SH-SY5Y (cell line): ENCODE data around the gene NEURL4.

Experiments
- GATA2 ChIP-seq: IDR thresholded peaks from 2 replicates; pipeline ENCODE4 v1.6.1; 2011; ENCODE audit warnings: mild to moderate bottlenecking, low read depth, low read length
- GATA3 ChIP-seq: IDR thresholded peaks from 2 replicates; pipeline ENCODE4 v1.6.1; 2011; ENCODE audit warnings: low read depth, mild to moderate bottlenecking, low read length, moderate library complexity

DNA sequence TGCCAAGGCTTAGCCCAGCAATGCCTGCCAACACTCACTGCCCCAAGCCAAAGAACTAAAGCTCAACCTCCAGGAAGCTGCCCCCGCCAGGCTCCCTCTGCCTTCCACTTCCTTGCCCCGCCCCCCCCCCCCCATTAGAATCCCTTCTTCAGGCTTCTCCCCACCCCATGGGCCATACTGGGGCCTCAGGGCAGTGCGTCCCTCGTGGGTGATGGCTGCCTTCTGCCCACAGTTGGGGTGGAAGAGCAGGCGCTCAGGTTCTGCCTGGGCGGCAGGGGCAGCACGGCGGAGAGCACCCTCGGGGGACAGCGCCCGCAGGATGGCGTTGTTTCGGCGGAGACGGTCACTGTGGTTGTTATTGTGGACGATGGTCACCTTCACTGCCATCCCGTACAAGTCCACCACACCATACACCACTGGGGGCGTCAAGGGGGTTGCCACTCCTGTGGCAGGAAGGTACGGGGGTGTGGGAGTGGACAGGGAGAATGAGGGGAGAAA is 4.1 kb downstream of the NEURL4 start:
- TF ChIP-seq GATA2 (no peak), GATA3 (no peak)
